ENCODE results near the gene MUC2.

The MUC2 gene

DNA sequence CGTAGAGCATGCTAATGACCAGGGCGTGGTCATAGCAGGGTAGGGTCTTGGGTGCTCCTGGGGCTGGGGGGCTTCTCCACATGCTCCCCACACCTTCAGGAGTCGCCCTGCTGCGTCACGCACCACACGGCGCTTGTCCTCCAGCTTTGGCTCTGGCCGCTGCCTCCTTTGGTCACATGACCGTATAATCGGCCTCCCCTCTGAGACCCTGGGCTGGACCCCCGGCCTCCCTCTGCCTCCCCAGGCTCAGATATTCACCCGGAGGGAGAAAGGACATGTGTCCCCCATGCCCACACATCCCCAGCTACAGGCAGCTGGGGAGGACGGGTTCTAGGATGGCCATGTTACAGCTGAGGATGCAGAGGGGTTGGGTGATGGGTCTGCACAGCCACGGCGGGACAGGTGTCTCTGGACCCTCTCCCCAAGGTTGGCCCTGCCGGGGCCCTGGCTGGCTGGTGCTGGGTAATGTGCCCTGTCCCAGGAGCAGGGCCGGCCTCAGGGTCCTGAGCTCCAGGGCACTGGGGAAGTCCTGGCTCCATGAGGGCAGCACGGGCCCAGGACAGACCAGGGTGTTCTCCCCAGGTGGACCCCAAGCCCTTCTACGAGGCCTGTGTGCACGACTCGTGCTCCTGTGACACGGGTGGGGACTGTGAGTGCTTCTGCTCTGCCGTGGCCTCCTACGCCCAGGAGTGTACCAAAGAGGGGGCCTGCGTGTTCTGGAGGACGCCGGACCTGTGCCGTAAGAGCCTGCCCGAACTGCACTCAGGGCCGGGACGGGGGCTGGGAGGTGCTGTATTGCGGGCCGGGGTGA is 14.5 kb downstream of the MUC2 start:
- no peak for DNase-seq

DNA sequence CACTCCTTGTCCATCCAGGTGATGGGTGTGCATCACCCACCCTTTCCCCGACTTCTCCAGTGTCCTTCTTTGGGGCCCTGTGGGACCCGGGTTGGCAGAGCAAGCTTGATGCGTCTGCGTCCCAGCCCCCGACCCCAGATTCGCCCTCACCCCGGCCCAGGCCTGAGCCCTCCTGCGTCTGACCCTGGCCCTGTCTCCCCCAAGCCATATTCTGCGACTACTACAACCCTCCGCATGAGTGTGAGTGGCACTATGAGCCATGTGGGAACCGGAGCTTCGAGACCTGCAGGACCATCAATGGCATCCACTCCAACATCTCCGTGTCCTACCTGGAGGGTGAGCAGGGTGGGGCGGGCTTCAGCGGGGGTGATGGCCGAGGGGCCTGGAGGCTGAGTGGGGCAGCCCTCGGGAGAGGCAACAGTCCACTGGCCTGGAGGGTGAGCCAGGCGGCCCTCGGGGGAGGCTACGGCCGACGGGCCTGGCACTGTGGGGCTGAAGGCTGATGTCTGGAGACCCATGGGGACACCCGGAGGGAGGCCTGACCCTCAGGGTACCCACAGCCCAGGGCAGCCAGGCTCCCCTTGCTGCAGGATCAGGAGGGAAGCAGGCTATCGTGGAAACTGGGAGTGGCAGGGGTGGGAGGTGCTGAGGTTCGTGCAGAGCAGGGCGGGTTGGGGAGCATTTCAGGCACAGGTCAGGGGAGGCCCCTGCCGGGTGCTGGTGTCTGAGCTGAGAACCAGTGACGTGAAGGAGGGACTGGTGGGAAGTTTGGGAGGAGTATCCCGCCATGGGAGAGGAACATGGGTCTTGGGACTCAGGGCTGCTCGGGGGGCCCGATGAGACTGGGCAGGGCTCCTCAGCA is 15.3 kb downstream of the MUC2 start:
- no peak for DNase-seq

DNA sequence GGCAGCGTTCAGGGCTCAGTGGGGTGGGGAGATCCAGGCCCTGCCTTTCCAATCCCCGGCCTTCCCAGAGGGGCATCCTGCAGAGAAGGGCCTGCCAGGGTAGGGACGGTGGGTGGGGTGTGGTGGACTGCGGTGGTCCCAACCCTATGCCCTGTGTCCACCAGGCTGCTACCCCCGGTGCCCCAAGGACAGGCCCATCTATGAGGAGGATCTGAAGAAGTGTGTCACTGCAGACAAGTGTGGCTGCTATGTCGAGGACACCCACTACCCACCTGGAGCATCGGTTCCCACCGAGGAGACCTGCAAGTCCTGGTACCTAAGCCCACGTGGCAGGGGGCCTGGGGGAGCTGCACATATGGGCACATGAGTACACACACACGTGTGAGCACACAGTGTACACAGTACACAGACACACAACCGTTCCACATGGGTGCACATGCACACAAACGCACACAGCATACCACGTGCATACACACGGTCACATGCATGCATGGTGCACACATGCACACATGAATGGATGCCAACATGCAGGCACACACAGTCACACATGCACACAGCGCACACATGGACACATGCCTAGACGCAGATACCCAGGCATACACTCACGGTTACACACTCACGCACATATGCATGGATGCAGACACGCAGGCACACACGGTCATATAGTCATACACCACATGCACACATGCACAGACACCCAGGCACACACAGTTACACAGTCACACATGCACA is 16.1 kb downstream of the MUC2 start:
- DNase-seq: no peak

DNA sequence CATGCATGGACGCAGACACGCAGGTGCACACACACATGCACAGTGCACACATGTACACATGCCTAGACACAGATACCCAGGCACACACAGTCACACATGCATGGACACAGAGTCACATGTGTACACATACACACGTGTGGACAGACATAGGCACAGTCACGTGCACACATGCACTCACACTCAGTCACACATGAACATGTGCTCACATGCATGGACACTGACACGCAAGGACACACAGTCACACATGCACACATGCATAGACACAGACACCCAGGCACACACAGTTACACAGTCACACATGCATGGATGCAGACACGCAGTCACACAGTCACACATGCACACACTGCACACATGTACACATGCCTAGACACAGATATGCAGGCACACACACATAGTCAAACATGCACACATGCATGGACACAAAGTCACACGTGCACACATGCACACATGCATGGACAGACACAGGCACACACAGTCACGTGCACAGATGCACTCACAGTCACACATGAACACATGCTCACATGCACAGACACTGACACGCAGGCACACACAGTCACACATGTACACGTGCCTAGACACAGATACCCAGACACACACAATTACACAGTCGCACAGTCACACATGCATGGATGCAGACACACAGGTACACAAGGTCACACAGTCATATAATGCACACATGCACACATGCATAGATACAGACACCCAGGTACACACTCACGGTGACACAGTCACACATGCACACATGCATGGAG is 16.8 kb downstream of the MUC2 start:
- DNase-seq: no peak

DNA sequence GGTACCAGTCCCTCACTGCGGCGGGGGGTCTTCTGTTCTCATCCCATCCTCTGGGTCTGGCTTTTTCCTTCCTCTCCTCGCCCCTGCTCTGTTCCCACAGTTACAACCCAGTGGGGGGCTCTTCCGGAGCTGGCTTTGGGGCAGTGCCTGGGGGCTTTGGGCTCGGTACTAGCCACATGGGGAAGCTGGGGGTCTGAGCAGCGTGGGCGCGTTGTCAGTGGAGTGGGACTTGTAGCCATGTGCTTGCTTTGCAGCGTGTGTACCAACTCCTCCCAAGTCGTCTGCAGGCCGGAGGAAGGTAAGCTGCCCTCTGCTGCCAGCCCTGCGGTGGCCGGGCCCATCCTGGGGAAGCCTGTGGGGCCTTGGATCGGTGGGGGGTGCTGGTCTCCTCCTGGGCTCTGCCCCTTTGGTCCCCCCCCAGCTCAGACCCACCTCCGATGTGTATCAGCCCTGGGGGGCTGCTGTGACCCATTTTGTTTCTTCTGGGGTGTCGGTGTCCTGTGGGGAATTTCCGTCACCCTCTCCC is 17.5 kb downstream of the MUC2 start:
- DNase-seq: no peak

DNA sequence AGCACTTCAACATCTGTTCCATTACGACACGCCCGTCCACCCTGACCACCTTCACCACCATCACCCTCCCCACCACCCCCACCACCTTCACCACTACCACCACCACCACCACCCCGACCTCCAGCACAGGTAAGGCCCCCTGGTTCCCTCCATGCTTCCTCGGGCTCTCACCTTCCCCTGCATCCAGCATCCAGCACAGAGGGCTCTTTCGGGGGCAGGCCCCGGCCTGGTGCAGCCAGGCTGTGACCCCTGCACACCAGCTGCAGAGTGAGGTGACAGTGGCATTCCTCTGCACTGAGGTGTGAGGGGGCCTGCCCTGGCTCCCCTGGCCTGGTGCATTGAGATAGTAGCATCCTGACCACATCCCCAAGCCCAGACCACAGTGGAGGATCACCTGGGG is 18.2 kb downstream of the MUC2 start:
- no peak for DNase-seq

DNA sequence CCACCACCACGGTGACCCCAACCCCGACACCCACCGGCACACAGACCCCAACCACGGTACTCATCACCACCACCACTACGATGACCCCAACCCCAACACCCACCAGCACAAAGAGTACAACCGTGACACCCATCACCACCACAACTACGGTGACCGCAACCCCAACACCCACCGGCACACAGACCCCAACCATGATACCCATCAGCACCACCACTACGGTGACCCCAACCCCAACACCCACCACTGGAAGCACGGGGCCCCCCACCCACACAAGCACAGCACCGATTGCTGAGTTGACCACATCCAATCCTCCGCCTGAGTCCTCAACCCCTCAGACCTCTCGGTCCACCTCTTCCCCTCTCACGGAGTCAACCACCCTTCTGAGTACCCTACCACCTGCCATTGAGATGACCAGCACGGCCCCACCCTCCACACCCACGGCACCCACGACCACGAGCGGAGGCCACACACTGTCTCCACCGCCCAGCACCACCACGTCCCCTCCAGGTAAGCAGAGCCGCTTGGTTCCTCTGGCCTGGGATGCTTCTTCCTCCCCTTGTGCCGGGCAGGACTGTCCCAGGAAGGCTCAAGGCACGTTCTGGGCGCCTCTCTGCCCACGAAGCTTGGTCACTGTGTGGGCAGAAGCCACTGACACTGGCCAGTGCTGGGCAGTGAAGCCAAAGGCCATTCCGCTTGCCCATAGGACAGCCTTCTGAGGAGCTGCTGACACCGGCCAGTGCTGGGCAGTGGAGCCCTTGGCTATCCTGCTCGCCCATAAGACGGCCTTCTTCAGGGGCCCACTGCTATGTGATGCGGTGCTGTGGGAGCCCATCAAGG is 25.1 kb downstream of the MUC2 start:
- no peak for DNase-seq

DNA sequence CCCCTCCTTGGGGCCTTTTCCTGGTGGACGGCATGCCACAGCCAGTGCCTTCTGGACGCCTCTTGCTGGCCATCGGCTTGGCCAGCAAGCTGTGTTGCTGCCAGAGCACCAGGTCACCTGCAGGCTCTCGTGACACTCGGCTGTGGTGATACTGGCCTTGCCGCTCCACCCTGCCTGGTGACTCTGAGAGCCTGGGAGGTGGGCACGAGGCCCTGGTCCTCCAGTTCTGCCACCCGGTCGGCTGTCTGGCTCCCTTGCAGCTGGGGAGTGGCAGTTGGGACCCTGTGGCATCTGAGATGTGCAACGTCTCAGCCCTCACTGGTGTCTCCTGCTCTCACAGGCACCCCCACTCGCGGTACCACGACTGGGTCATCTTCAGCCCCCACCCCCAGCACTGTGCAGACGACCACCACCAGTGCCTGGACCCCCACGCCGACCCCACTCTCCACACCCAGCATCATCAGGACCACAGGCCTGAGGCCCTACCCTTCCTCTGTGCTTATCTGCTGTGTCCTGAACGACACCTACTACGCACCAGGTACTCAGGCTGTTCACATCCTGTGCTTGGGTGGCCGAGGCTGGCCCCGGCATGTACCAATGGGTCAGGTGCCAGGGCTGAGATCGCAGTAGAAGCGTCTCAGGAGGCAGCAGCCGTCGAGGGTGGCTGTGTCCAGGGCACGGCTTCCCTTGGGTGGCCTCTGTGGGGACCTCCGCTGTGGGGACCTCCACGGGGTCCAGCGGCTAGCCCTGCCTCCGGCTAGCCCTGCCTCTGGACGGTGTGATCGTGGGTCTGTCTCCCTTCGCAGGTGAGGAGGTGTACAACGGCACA is 26.0 kb downstream of the MUC2 start:
- no peak for DNase-seq

DNA sequence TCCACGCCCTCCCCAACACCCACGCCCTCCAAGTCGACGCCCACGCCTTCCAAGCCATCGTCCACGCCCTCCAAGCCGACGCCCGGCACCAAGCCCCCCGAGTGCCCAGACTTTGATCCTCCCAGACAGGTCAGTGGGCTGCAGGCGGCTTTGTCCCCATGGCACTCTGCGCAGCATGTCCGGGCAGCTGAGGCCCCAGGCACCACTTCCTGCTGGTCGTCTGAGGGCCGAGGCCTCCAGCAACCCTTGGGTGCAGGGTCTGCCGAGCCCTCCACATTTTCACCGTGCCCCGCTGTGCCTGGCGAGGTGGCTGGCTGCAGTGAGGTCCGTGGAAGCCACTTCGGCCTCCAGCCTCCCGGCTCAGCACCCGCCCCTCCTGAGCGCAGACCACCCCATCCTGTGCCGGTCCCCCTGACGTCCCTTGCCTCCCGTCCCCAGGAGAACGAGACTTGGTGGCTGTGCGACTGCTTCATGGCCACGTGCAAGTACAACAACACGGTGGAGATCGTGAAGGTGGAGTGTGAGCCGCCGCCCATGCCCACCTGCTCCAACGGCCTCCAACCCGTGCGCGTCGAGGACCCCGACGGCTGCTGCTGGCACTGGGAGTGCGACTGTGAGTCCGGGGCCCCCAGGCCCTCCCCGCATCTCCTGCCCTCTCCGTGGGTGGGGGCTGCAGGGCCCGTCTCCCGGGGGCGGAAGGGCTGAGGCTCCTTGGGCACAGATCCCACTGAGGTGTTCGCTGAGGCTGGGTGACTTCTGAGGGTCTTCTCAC is 26.8 kb downstream of the MUC2 start:
- no peak for DNase-seq

DNA sequence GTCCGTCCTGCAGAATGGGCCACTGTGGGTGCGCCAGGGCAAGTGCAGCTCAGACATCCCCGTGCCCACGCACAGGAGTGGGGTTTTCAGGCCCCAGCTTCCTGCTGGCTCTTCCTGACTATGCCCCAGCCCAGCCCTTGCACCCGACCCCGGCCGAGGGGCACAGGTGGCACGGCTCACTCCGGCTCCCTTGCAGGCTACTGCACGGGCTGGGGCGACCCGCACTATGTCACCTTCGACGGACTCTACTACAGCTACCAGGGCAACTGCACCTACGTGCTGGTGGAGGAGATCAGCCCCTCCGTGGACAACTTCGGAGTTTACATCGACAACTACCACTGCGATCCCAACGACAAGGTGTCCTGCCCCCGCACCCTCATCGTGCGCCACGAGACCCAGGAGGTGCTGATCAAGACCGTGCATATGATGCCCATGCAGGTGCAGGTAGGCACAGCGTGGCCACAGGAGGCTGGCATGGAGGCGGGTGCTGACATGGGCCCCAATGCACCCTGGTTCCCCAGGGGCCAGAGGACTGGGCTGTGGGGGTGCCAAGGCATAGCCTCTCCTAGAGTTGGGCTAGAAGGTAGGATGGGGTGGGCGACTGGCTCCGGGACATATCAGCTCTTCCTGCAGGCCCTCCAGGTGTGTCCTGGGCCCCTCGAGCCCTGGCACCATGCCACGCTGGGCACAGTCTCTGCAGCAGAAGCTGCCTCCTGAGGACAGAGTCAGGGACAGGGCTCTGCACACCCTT is 27.7 kb downstream of the MUC2 start:
- no peak for DNase-seq

DNA sequence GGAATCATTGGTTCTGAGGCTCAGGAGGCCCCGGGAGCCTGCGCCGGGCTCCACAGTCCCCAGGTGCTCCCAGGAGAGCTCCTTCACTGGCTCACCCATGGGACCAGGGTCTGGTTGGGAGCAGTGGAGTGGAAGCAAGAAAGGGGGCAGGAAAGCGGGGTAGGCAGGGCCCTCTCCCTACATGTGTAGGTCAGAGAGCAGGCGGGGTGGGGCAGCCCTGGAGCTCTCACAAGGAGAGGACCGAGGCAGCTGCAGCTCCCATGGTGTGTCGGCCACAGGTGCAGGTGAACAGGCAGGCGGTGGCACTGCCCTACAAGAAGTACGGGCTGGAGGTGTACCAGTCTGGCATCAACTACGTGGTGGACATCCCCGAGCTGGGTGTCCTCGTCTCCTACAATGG is 28.3 kb downstream of the MUC2 start:
- no peak for DNase-seq

DNA sequence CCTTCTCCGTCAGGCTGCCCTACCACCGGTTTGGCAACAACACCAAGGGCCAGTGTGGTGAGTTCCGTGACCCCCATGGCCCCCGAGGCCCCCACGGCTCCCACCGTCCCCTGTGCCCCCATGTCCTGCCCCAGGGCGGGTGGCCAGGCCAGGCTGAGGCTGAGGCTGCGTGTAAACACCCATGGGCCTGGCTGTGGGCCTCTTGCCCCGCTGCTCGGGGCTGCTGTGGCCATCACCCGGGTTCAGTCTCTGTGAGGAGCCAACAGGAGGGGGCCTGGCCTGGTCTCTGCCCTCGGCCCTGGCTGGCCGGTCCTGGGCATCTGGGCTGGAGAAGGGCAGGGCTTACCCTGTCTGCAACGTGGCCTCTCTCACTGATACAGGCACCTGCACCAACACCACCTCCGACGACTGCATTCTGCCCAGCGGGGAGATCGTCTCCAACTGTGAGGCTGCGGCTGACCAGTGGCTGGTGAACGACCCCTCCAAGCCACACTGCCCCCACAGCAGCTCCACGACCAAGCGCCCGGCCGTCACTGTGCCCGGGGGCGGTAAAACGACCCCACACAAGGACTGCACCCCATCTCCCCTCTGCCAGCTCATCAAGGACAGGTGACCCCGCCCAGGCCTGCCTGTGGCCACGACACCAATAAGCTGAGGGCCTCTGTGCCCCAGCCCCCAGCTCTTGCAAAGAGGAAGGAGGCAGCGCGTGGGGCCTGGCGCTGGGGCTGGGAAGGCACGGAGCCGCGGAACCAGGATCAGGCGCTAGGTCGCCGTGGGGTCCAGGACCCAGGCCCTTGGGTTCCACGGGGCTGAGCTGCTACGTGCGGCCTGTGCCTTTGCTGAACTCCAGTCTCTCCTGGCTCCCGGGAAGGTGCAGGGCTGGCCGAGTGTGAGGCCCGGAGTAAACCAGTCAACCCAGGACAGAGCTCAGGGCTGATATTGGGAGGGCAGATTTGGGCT is 29.0 kb downstream of the MUC2 start:
- no peak for DNase-seq

DNA sequence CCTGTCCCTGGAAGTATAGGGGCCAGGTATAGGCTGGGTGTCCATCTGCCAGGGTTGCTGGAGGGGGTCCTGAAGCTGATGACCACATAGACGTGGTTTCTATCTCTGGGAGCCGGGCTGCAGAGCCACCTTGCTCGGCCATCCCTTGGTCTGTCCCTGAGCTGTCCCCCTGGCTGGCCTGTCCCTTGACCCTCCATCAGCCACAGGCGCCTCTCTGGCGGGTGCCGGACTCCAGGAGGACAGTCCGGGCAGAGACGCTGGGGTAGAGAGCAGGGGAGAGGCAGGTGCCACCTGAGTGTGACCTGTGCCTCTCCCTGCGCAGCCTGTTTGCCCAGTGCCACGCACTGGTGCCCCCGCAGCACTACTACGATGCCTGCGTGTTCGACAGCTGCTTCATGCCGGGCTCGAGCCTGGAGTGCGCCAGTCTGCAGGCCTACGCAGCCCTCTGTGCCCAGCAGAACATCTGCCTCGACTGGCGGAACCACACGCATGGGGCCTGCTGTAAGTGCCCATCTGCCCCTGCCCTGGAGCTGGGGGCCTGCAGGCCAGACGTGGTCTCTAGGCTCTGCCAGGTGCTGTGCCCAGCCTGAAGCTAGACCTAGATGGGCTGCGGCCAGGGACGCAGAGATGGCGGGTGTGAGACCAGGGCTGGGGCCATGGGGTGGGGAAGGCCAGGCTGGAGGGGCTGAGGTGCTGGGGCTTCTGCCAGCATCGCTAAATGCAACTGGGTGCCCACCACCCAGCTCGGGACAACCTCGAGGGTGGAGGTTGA is 29.9 kb downstream of the MUC2 start:
- DNase-seq: no peak

DNA sequence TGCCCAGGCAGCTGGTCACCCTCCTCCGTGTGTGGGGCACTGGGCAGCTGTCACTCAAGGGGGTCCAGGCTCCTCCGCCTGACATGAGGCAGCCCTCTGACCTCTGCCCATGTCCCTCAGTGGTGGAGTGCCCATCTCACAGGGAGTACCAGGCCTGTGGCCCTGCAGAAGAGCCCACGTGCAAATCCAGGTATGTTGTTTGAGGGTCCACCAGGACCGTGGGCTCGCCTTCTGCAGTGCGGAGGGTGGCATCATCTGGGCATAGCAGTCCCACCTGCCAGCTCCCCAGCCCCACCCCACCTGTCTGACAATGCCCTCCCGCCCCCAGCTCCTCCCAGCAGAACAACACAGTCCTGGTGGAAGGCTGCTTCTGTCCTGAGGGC is 30.5 kb downstream of the MUC2 start:
- no peak for DNase-seq

DNA sequence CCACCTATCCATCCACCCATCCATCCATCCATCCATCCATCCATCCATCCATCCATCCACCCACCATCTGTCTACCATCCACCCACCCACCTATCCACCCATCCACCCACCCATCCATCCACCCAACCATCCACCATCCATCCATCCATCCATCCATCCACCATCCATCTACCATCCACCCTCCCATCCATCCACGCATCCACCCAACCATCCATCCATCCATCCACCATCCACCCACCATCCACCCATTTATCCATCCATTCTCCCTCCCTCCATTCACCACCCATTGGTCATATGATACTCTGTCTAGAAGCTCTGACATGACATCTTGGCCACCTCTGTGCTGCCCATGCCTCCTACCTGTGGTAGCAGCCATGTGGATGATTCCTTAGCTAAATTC is 31.7 kb downstream of the MUC2 start:
- no peak for DNase-seq

DNA sequence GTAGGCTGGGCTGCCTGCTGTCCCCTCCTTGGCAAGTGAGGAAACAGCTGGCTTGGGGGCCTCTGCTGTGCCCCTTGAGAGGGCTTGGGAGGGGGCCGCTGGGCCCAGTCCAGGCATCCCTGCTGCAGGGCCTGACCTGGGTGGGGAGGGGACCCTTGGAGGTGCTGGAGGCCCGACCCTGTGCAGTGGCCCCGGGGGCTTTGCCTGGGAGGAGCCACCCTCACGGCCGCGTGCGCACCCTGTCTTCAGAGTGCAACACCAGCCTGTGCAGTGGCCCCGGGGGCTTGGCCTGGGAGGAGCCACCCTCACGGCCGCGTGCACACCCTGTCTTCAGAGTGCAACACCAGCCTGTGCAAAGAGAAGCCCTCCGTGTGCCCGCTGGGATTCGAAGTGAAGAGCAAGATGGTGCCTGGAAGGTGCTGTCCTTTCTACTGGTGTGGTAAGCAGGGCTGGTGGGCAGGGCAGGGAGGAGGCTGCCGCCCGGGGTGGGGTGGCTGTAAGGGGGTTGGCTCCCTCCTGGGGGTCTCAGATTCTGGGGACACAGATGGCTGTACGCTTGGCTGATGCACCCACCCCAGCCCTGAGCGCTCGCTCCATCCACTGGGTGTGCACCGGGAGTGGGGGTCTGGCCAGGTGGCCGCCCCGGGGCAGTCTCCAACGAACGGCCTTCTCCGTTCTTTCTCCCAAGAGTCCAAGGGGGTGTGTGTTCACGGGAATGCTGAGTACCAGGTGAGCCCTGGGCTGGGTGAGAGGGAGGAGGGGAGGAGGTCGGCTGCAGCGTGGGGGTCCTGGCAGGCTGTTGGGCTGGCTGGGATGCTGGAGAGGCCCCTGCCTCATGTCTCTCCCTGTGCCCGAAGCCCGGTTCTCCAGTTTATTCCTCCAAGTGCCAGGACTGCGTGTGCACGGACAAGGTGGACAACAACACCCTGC is 32.9 kb downstream of the MUC2 start:
- DNase-seq: no peak
